GM12892 (cell line): ENCODE measurements around the gene ESRRA.

Experiments
- DNase-seq: peaks from one replicate; pipeline ENCODE4 v3.0.0; 2011; ENCODE audit not compliant: insufficient read length
- FAIRE-seq: peaks from 2 replicates; lab custom pipeline; 2011; peaks lifted over from hg19 to GRCh38; lab: Jason Lieb, UNC
- POLR2A ChIP-seq: IDR thresholded peaks from 2 replicates; pipeline ENCODE4 v1.6.1; 2011; ENCODE audit warnings: low read depth, low read length, control low read depth
- POLR2AphosphoS5 ChIP-seq: IDR thresholded peaks from 2 replicates; pipeline ENCODE4 v1.6.1; 2011; ENCODE audit warnings: low read depth, low read length, control low read depth
- TAF1 ChIP-seq: IDR thresholded peaks from 2 replicates; pipeline ENCODE4 v1.6.1; 2011; ENCODE audit warnings: low read depth, mild to moderate bottlenecking, control low read depth, low read length, borderline replicate concordance

ESRRA gene

GRCh38 chr11:64278576-64279190 is 26.6 kb upstream of the ESRRA start:
- TF ChIP-seq POLR2A, result no peak
- TF ChIP-seq TAF1, result no peak
- TF ChIP-seq POLR2AphosphoS5, result no peak
- FAIRE-seq, result no peak
- no peak for DNase-seq

GRCh38 chr11:64281957-64282770 is 23.2 kb upstream of the ESRRA start:
- TF ChIP-seq POLR2A (no peak), TAF1 (no peak), POLR2AphosphoS5 (no peak)
- DNase-seq (no peak), FAIRE-seq (no peak)

DNA sequence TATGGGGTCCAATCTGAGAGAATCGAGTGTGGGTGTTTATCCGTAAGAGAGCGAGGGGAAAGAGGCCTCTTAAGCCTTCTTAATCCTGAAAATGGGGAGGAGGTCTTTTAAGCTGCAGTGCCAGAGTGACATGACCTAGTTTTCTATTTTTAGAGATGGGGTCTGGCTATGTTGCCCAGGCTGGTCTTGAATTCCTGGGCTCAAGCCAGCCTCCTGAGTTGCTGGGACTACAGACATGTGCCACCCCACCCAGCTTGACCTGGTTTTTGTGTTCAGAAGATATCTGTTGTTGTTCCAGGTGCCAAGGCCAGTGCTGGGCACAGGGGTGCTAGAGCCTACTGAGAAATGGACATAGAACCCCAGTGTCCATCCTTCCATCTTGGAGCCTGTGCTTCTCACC is 22.2 kb upstream of the ESRRA start:
- peak; percentile 58 for FAIRE-seq
- DNase-seq, result no peak
- TF ChIP-seq POLR2A, result no peak

- FAIRE-seq, result peak; percentile 99
- peak; percentile 100 for DNase-seq
- 0 out of 2 replicates have a peak, but pooled peaks have one; percentile 18 for TF ChIP-seq TAF1
- TF ChIP-seq POLR2A, result 0 out of 2 replicates have a peak, but pooled peaks have one; percentile 19
- TF ChIP-seq POLR2AphosphoS5, result no peak
Measured at GRCh38 chr11:64284048-64284961, 21.0 kb upstream of the ESRRA start, which contains the start of gene BAD. TSS of gene BAD (minus strand) at chr11:64284665. CDS start at chr11:64284368, 297 bp downstream.

DNA sequence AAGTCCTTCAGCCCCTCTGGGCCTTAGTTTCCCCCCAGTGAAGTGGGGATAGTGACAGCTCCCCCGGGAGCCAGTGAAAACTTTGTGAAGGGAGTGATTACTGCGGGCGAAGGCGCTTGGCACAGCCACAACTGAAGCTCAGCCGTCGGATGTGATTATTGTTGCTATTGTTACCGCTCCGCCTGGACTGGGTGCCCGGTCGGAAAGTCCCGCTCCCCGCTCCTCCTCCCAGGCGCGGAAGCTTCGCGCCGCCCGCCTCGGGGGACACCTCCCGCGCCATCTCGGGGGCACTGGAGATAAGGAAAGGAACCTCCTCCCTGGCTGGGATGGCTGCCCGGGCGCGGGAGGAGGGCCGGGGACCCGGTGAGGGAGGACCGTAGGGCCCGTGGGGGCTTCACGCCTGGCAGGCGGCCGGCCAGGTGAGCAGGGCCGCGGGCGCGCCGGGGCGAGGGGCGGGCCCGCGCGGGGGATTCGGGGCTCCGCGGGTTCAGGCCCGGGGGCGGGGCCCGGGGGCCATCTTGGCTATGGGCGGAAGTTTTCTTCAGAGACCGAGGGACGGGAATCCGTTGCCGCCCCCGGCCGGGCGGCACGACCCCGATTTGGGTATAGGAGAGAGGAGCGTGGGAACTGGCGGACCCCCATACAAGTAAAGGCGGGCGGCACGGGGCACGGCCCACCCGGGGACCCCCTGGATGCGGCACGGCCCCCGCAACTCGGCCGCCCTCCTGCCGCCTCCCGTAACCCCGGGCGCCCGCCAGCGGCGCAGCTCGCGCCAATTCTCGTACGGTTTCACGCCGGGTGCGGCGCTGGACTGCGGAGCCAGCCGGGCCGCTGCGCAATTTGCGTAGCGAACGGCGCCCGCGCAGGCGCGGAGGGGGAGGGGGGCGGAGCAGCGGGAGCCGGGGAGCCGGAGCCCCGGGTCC is 20.1 kb upstream of the ESRRA start, which contains the start of gene GPR137:
TSS of gene GPR137 (plus strand) at position 887 of the 923 bp plus-strand sequence. CDS start 677 bp downstream, outside the sequence.
- FAIRE-seq (no peak), DNase-seq (peak; percentile 97)
- TF ChIP-seq POLR2A (no peak), POLR2AphosphoS5 (0 out of 2 replicates have a peak, but pooled peaks have one; percentile 20), TAF1 (no peak)

DNA sequence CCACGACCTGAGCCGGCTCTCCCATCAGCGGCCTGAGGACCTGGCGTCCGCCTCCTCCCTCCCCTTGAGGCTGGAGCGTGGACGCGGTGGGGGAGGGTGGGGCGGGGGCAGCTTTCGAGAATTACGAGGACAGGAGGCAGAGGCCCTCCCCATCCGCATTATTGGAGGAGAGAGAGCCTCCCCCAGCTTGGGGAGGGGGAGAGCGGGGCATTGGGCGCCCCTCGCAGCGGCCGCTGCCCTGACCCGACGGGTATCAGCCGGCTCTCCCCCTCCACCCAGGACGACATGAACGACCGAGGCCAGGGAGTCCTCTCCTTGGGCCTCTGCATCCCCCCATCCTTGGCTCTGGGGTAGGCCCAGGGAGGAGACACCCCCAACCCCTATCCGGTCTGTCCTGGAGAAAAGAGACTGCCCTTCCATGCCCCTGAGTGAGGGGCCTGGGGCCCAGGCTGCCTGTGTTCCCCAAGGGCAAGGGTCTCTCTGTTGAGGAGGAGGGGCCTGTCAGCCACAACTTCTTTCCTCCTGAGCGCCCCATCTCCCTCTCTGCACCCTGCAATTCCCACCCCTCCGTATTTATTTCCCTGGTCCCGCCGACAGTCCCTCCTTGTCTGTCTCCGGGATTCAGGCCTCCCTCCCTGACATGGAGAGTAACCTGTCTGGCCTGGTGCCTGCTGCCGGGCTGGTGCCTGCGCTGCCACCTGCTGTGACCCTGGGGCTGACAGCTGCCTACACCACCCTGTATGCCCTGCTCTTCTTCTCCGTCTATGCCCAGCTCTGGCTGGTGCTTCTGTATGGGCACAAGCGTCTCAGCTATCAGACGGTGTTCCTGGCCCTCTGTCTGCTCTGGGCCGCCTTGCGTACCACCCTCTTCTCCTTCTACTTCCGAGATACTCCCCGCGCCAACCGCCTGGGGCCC is 19.2 kb upstream of the ESRRA start:
- TF ChIP-seq POLR2A (no peak), POLR2AphosphoS5 (no peak), TAF1 (no peak)
- FAIRE-seq (peak; percentile 82), DNase-seq (no peak)

- DNase-seq (no peak), FAIRE-seq (no peak)
- no peak for TF ChIP-seq POLR2AphosphoS5
- no peak for TF ChIP-seq TAF1
- TF ChIP-seq POLR2A, result no peak
Measured at GRCh38 chr11:64286801-64287159, 18.5 kb upstream of the ESRRA start.

- DNase-seq, result no peak
- no peak for FAIRE-seq
- TF ChIP-seq POLR2AphosphoS5 (no peak), TAF1 (no peak), POLR2A (no peak)
Measured at GRCh38 chr11:64287676-64288352, 17.5 kb upstream of the ESRRA start.

DNA sequence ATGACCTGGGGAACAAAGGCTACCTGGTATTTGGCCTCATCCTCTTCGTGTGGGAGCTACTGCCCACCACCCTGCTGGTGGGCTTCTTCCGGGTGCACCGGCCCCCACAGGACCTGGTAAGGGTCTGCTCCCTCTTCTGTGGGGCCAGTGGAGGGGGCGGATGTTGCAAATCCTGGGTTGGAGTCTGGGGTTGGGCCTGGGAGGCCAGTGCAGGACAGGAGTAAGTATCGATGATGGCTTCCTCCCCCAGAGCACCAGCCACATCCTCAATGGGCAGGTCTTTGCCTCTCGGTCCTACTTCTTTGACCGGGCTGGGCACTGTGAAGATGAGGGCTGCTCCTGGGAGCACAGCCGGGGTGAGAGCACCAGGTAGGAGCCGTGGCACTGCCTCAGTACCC is 17.0 kb upstream of the ESRRA start:
- TF ChIP-seq POLR2A (no peak), TAF1 (no peak), POLR2AphosphoS5 (no peak)
- no peak for FAIRE-seq
- DNase-seq, result no peak
